Measurements from ENCODE around the gene NRAP.

GRCh38 chr10:113663142-113663541 is 699 bp downstream of the NRAP start:
- no peak for TF ChIP-seq POLR2A (IDR thresholded peaks at IDR 0.05; ENCODE audit: low read depth, low read length)
- no peak for TF ChIP-seq SPI1 (IDR thresholded peaks at IDR 0.05; ENCODE audit: low read depth, low read length)
- TF ChIP-seq TAF1 (IDR thresholded peaks at IDR 0.05; ENCODE audit: low read depth, low read length) = no peak
- TF ChIP-seq POLR2AphosphoS5 (IDR thresholded peaks at IDR 0.05; ENCODE audit: low read depth, low read length) = no peak
